HG02943 (cell line): ENCODE measurements around the gene ZNF394.
A peak's percentile ranks its signal among the peaks of the same experiment; 100 is the strongest.

Source experiments
- ATAC-seq: cut with Tn5 transposase; IDR thresholded peaks from one replicate; pipeline ENCODE4 v1.9.1; 2021; ENCODE audit warnings: mild to moderate bottlenecking, low read depth, moderate library complexity; ENCODE audit not compliant: unreplicated experiment

ZNF394 gene

GRCh38 chr7:99497766-99498545, 2.1 kb downstream of the ZNF394 start:
- ATAC-seq: no peak

- no peak for ATAC-seq
These were observed 6.3 kb downstream of the ZNF394 start for GRCh38 chr7:99493823-99494222.

GRCh38 chr7:99490878-99491277, 9.2 kb downstream of the ZNF394 start:
- ATAC-seq: no peak

- no peak for ATAC-seq
These were observed 10.8 kb downstream of the ZNF394 start for GRCh38 chr7:99489235-99489634.

GRCh38 chr7:99485094-99485493, 15.0 kb downstream of the ZNF394 start:
- no peak for ATAC-seq

GRCh38 chr7:99478464-99479440, 21.3 kb downstream of the ZNF394 start:
- ATAC-seq: no peak

GRCh38 chr7:99476107-99476506, 24.0 kb downstream of the ZNF394 start:
- no peak for ATAC-seq

- ATAC-seq: no peak
These were observed 26.8 kb downstream of the ZNF394 start for GRCh38 chr7:99473315-99473596.

- ATAC-seq: peak; percentile 96
These were observed 27.3 kb downstream of the ZNF394 start, which contains the start of gene ZNF789 for GRCh38 chr7:99472561-99473314. Gene ZNF789, plus strand, starts transcription at chr7:99472890. Its CDS starts 3,567 bp downstream, at chr7:99476457.

- ATAC-seq: no peak
These were observed 30.6 kb downstream of the ZNF394 start for GRCh38 chr7:99469381-99470065.

GRCh38 chr7:99468336-99468918, 31.7 kb downstream of the ZNF394 start:
- no peak for ATAC-seq

- no peak for ATAC-seq
These were observed 34.7 kb downstream of the ZNF394 start for GRCh38 chr7:99465421-99465768.

- no peak for ATAC-seq
These were observed 38.9 kb downstream of the ZNF394 start for GRCh38 chr7:99461221-99461620.

- ATAC-seq: no peak
These were observed 39.4 kb downstream of the ZNF394 start for GRCh38 chr7:99460651-99461050.

- no peak for ATAC-seq
These were observed 41.0 kb downstream of the ZNF394 start for GRCh38 chr7:99459087-99459486.

- ATAC-seq: no peak
These were observed 42.2 kb downstream of the ZNF394 start for GRCh38 chr7:99457650-99458493.

GRCh38 chr7:99457050-99457649, 42.9 kb downstream of the ZNF394 start:
- ATAC-seq: no peak

GRCh38 chr7:99456288-99456687, 43.8 kb downstream of the ZNF394 start:
- ATAC-seq: no peak

- ATAC-seq: no peak
These were observed 44.2 kb downstream of the ZNF394 start for GRCh38 chr7:99455874-99456273.
